Endothelial cell of umbilical vein (primary cell): ENCODE data around the gene EDNRB. TPM values are rescaled to one million over a fixed set of nuclear protein-coding genes. Genes with fewer than 3 reads are reported as not detected.

Experiments used
- BruUV-seq: library from RNA; stranded (reverse); fragments of 400-500 nt; replicated peaks from 2 replicates; lab custom pipeline; 2021; lab: Mats Ljungman, UMichigan
- CTCF ChIA-PET: fragments of 300-600, 350-600 bp; sonication (Branson Sonifier 250); formaldehyde crosslinking; loops from one replicate; lab custom pipeline; 2021; ENCODE audit warnings: antibody characterized with exemption, inconsistent platforms; lab: Charles Lee
- POLR2A ChIA-PET: fragments of 300-600, 350-600 bp; sonication (Branson Sonifier 250); formaldehyde crosslinking; loops from one replicate; lab custom pipeline; 2021; ENCODE audit warnings: antibody characterized with exemption, inconsistent platforms; lab: Charles Lee
- DNase-seq: peaks from one replicate; pipeline ENCODE4 v3.0.0-alpha.2; 2011; ENCODE audit warnings: low read depth, low spot score
- FAIRE-seq: peaks from 2 replicates; lab custom pipeline; 2011; peaks lifted over from hg19 to GRCh38; lab: Jason Lieb, UNC
- H2AFZ ChIP-seq: 2 replicates; pipeline ENCODE4 v1.6.0; 2012; ENCODE audit warnings: low read depth, low read length, control low read depth, inconsistent platforms
- H3K27ac ChIP-seq: 2 replicates; pipeline ENCODE4 v1.5.1; 2011; ENCODE audit warnings: low read depth, mild to moderate bottlenecking, control low read depth, low read length, moderate library complexity; ENCODE audit not compliant: insufficient read depth
- H3K27me3 ChIP-seq, 2 experiments: 2 replicates each; pipeline versions ENCODE4 v1.6.0 to v1.6.1; 2011; ENCODE audit warnings: low read length in 2 of 2, mixed read lengths in 1 of 2; ENCODE audit not compliant: control insufficient read depth in 2 of 2, insufficient read depth in 2 of 2
- H3K36me3 ChIP-seq, 2 experiments: 2 replicates in 1 of 2; 3 replicates in 1 of 2; pipeline ENCODE4 v1.5.1; 2011; ENCODE audit warnings: low read length in 2 of 2, mild to moderate bottlenecking in 1 of 2, moderate library complexity in 1 of 2; ENCODE audit not compliant: control insufficient read depth in 2 of 2, insufficient read depth in 2 of 2; ENCODE audit errors: extremely low read depth in 1 of 2
- H3K4me1 ChIP-seq: 3 replicates; pipeline ENCODE4 v1.5.1; 2011; ENCODE audit warnings: mild to moderate bottlenecking, low read length; ENCODE audit not compliant: control insufficient read depth, insufficient read depth; ENCODE audit errors: extremely low read depth
- H3K4me2 ChIP-seq: 2 replicates; pipeline ENCODE4 v1.6.1; 2011; ENCODE audit warnings: low read length, control low read depth, mixed read lengths; ENCODE audit not compliant: insufficient read depth
- H3K4me3 ChIP-seq, 3 experiments: fragments of 200-600 bp in 1 of 3; sonication (generic), shearing (Covaris generic) in 1 of 3; replicated peaks in 1 of 3; 2 replicates each; pipeline ENCODE4 v1.5.1; 2011 to 2016; ENCODE audit warnings: control low read depth in 3 of 3, low read length in 3 of 3, mild to moderate bottlenecking in 2 of 3, inconsistent platforms in 1 of 3, low read depth in 1 of 3, moderate library complexity in 1 of 3; ENCODE audit not compliant: insufficient read depth in 1 of 3
- H3K79me2 ChIP-seq: 2 replicates; pipeline ENCODE4 v1.6.0; 2012; ENCODE audit warnings: low read length, inconsistent platforms; ENCODE audit not compliant: control insufficient read depth, insufficient read depth
- H3K9ac ChIP-seq: replicated peaks from 2 replicates; pipeline ENCODE3; 2011; ENCODE audit warnings: low read length, control low read depth; ENCODE audit not compliant: insufficient read depth; ENCODE audit errors: extremely low read depth
- H3K9me1 ChIP-seq: replicated peaks from 3 replicates; pipeline ENCODE4 v1.6.0; 2011; ENCODE audit warnings: mild to moderate bottlenecking, low read length; ENCODE audit not compliant: control insufficient read depth, insufficient read depth; ENCODE audit errors: extremely low read depth
- H3K9me3 ChIP-seq: replicated peaks from 2 replicates; pipeline ENCODE4 v1.5.1; 2012; ENCODE audit warnings: low read length, inconsistent platforms; ENCODE audit not compliant: control insufficient read depth, insufficient read depth
- H4K20me1 ChIP-seq: replicated peaks from 2 replicates; pipeline ENCODE3; 2011; ENCODE audit warnings: mild to moderate bottlenecking, low read length; ENCODE audit not compliant: control insufficient read depth, insufficient read depth; ENCODE audit errors: extremely low read depth
- EZH2 ChIP-seq: IDR thresholded peaks from 2 replicates; pipeline ENCODE4 v1.6.1; 2012; ENCODE audit warnings: borderline replicate concordance, low read depth, mild to moderate bottlenecking, moderate library complexity, low read length, inconsistent platforms; ENCODE audit not compliant: severe bottlenecking
- FOS ChIP-seq: IDR thresholded peaks from 2 replicates; pipeline ENCODE4 v1.6.1; 2011; ENCODE audit warnings: mild to moderate bottlenecking, low read length, moderate library complexity, borderline replicate concordance; ENCODE audit not compliant: insufficient read depth
- GATA2 ChIP-seq: IDR thresholded peaks from 2 replicates; pipeline ENCODE4 v1.7.0; 2011; ENCODE audit warnings: low read depth, mild to moderate bottlenecking, moderate library complexity, mixed read lengths, low read length; ENCODE audit not compliant: insufficient read length, insufficient read depth
- JUN ChIP-seq: IDR thresholded peaks from 2 replicates; pipeline ENCODE4 v1.6.1; 2011; ENCODE audit warnings: borderline replicate concordance, low read depth; ENCODE audit not compliant: insufficient read length, insufficient read depth
- MYC ChIP-seq: IDR thresholded peaks from one replicate; pipeline ENCODE4 v1.6.1; 2011; ENCODE audit warnings: mild to moderate bottlenecking, low read depth, low read length
- POLR2A ChIP-seq: IDR thresholded peaks from 2 replicates; pipeline ENCODE4 v1.6.1; 2012; ENCODE audit warnings: low read depth, mild to moderate bottlenecking, control low read depth, low read length
- POLR2AphosphoS5 ChIP-seq: IDR thresholded peaks from 2 replicates; pipeline ENCODE4 v1.6.1; 2012; ENCODE audit warnings: low read depth, mild to moderate bottlenecking, control low read depth, low read length, moderate library complexity; ENCODE audit not compliant: insufficient read depth
- dilution Hi-C: fragments of 300-500 bp; cut with MboI; formaldehyde crosslinking; loops from one replicate; pipeline ENCODE4 v1.15.0; 2019; ENCODE audit warnings: low sequenced_read_pairs; ENCODE audit not compliant: extremely low pct_ligation_motif_present
- intact Hi-C: fragments of 100-400 bp; cut with micrococcal nuclease; formaldehyde crosslinking; loops from one replicate; pipeline ENCODE4 v1.10.0; 2022
- polyA plus RNA-seq, 4 experiments: library from polyadenylated mRNA; depleted of rRNA in 3 of 4; stranded (reverse) in 3 of 4; unstranded in 1 of 4; fragments of >200 nt; gene quantifications; 2 replicates each; pipeline versions ENCODE4 v1.2.1 to v1.2.3, GENCODE V29; 2011 to 2012; ENCODE audit warnings: missing spikeins in 1 of 4
- total RNA-seq: library from RNA; stranded (reverse); gene quantifications from 2 replicates; pipeline ENCODE4 v1.2.3, GENCODE V29; 2021
- TF ChIP-seq, protein P1 (sequence below): IDR thresholded peaks from 2 replicates; pipeline ENCODE4 v1.6.1; 2011; ENCODE audit not compliant: insufficient read depth, insufficient read length
- TF ChIP-seq, protein P2 (sequence below), 2 donors: IDR thresholded peaks; 1 replicate in 1 of 2; 2 replicates in 1 of 2; pipeline ENCODE4 v1.5.1; 2011; ENCODE audit warnings: low read length in 2 of 2, mild to moderate bottlenecking in 2 of 2, moderate library complexity in 2 of 2, control low read depth in 1 of 2, inconsistent platforms in 1 of 2, low read depth in 1 of 2; ENCODE audit not compliant: insufficient read depth in 1 of 2; ENCODE audit errors: extremely low read depth in 1 of 2

The EDNRB gene
- total and polyA plus RNA-seq, 2 donors (not counting 3 experiments of a cell fraction or from before 2014, with no cell fraction given), result 1.3 to 2.3 TPM

DNA sequence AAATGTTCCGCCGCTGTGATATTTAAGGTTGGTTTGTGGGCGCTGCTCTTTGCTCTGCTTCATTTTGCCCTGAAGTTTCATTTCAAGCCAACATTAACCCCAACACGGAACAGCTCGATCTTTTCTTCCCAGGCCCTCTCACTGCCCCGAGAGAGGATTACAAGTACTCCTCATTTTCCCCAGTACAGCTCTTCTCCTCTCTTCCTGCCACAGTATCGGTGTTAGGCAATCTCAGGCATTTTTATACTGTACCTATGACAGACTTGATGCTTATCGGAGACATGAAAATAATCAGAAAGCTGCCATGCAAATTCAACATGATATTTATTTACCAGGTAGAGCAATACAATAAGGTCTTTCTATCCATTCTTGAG lies 1.3 kb upstream of the EDNRB start:
- peak overlapping the region; percentile 87 for H3K4me2 ChIP-seq
- no peaks in the 10 kb centered on the region for H3K9me3 ChIP-seq
- no peaks in the 10 kb centered on the region for H4K20me1 ChIP-seq
- TF ChIP-seq POLR2AphosphoS5, result no peak
- TF ChIP-seq EZH2, result no peak
- no peak for TF ChIP-seq MYC
- TF ChIP-seq, protein P1, sequence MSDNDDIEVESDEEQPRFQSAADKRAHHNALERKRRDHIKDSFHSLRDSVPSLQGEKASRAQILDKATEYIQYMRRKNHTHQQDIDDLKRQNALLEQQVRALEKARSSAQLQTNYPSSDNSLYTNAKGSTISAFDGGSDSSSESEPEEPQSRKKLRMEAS, result no peak
- TF ChIP-seq POLR2A, result no peak
- no peak for TF ChIP-seq JUN
- TF ChIP-seq GATA2, result no peak
- TF ChIP-seq, protein P2, sequence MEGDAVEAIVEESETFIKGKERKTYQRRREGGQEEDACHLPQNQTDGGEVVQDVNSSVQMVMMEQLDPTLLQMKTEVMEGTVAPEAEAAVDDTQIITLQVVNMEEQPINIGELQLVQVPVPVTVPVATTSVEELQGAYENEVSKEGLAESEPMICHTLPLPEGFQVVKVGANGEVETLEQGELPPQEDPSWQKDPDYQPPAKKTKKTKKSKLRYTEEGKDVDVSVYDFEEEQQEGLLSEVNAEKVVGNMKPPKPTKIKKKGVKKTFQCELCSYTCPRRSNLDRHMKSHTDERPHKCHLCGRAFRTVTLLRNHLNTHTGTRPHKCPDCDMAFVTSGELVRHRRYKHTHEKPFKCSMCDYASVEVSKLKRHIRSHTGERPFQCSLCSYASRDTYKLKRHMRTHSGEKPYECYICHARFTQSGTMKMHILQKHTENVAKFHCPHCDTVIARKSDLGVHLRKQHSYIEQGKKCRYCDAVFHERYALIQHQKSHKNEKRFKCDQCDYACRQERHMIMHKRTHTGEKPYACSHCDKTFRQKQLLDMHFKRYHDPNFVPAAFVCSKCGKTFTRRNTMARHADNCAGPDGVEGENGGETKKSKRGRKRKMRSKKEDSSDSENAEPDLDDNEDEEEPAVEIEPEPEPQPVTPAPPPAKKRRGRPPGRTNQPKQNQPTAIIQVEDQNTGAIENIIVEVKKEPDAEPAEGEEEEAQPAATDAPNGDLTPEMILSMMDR (IDR thresholded peaks at IDR 0.05; ENCODE audit: extremely low read depth in 1 of 2, insufficient read depth in 1 of 2, low read depth in 1 of 2, low read length in 2 of 2), result no peak
- TF ChIP-seq FOS, result no peak
- dilution Hi-C loops, result no loop called here
- H3K4me1 ChIP-seq, result peaks cover 10% of the 10 kb centered on the region
- POLR2A ChIA-PET, result no interaction called here
- CTCF ChIA-PET, result interaction anchor here (0.7 to 4.1 kb wide), 10 partner anchors 9 to 201 kb away, joined by 3 to 60 read pairs (median 10); no protein-coding TSS in a partner anchor
- peak; percentile 64 for FAIRE-seq
- no peak overlapping the region for H3K27ac ChIP-seq
- H3K4me3 ChIP-seq, result peak overlapping the region in 1 of 3 experiments; percentile 67
- H3K27me3 ChIP-seq, result no peaks in the 10 kb centered on the region
- BruUV-seq, result no TSS peak
- DNase-seq, result no peak
- H2AFZ ChIP-seq, result peak overlapping the region; percentile 94
- H3K36me3 ChIP-seq, result no peaks in the 10 kb centered on the region
- intact Hi-C loops, result loop anchor here (1.0 to 5.0 kb wide), 7 partner anchors 13 to 223 kb away; partner anchors contain the start of gene SLAIN1
- H3K9ac ChIP-seq, result no peak overlapping the region
- no peaks in the 10 kb centered on the region for H3K79me2 ChIP-seq
- no peaks in the 10 kb centered on the region for H3K9me1 ChIP-seq
